HL-60 (cell line): ENCODE results near the gene IQSEC1.

Experiments used
- POLR2AphosphoS5 ChIP-seq: IDR thresholded peaks from 2 replicates; pipeline ENCODE4 v1.6.1; 2012; ENCODE audit warnings: low read depth
- SPI1 ChIP-seq: IDR thresholded peaks from 2 replicates; pipeline ENCODE4 v1.6.1; 2012; ENCODE audit warnings: low read depth, mild to moderate bottlenecking, borderline replicate concordance
- TF ChIP-seq, protein P1 (sequence below): IDR thresholded peaks from one replicate; pipeline ENCODE4 v1.5.1; 2011; ENCODE audit warnings: low read length, control low read depth, inconsistent platforms; ENCODE audit not compliant: insufficient read depth
- TF ChIP-seq, protein P2 (sequence below): IDR thresholded peaks from 2 replicates; pipeline ENCODE4 v1.6.1; 2012; ENCODE audit warnings: low read depth; ENCODE audit not compliant: insufficient replicate concordance

DNA sequence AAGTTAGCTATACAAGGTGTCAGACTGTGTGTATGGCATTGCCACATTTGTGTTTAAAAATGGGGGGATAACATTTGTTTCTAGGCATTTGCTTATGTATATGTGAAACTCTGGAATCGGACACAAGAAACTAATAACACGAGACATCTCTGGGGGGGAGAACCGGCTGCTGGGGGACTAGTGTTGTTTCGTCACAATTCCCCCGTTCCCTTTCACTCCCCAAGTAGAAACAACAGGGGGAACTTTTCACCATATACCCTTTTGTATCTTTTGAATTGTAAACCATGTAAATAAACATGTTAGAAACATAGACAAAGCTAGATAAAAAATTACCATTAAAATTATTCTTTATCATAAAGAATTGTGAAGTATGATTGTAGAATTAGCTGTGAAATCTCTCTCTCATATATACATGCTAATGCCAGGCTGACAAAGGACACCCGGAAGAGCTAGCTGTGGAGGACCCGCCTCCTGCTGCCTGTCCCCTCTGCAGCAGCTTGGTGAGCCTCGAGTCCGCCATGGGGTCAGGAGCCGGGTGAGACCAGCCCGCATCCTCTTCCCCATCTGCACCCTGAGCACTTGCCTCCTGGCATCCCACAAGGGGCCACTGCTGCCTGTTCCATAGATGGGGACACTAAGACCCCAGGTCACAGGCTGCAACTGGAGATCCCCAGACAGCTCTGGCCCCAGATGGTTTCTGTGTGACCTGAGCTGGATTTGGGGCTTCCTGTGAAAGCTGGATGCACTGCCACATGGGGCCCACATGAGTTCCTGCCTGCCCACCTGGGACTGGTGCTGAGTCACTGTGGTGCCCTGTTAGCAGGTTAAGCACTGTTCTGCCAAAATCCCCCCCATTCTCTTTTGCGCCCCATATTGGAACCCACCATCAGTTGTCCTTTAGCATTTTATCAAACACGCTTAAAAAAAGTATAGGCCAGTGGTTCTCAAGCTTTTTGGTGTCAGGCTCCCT, 91.6 kb downstream of the IQSEC1 start:
- TF ChIP-seq, protein P1, sequence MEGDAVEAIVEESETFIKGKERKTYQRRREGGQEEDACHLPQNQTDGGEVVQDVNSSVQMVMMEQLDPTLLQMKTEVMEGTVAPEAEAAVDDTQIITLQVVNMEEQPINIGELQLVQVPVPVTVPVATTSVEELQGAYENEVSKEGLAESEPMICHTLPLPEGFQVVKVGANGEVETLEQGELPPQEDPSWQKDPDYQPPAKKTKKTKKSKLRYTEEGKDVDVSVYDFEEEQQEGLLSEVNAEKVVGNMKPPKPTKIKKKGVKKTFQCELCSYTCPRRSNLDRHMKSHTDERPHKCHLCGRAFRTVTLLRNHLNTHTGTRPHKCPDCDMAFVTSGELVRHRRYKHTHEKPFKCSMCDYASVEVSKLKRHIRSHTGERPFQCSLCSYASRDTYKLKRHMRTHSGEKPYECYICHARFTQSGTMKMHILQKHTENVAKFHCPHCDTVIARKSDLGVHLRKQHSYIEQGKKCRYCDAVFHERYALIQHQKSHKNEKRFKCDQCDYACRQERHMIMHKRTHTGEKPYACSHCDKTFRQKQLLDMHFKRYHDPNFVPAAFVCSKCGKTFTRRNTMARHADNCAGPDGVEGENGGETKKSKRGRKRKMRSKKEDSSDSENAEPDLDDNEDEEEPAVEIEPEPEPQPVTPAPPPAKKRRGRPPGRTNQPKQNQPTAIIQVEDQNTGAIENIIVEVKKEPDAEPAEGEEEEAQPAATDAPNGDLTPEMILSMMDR: no peak
- TF ChIP-seq, protein P2, sequence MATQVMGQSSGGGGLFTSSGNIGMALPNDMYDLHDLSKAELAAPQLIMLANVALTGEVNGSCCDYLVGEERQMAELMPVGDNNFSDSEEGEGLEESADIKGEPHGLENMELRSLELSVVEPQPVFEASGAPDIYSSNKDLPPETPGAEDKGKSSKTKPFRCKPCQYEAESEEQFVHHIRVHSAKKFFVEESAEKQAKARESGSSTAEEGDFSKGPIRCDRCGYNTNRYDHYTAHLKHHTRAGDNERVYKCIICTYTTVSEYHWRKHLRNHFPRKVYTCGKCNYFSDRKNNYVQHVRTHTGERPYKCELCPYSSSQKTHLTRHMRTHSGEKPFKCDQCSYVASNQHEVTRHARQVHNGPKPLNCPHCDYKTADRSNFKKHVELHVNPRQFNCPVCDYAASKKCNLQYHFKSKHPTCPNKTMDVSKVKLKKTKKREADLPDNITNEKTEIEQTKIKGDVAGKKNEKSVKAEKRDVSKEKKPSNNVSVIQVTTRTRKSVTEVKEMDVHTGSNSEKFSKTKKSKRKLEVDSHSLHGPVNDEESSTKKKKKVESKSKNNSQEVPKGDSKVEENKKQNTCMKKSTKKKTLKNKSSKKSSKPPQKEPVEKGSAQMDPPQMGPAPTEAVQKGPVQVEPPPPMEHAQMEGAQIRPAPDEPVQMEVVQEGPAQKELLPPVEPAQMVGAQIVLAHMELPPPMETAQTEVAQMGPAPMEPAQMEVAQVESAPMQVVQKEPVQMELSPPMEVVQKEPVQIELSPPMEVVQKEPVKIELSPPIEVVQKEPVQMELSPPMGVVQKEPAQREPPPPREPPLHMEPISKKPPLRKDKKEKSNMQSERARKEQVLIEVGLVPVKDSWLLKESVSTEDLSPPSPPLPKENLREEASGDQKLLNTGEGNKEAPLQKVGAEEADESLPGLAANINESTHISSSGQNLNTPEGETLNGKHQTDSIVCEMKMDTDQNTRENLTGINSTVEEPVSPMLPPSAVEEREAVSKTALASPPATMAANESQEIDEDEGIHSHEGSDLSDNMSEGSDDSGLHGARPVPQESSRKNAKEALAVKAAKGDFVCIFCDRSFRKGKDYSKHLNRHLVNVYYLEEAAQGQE: no peak
- TF ChIP-seq POLR2AphosphoS5: no peak
- no peak for TF ChIP-seq SPI1
